HepG2 (cell line): Measurements from ENCODE around the gene IL1RAPL2.
"Not testable (repeated sequence)": the region's sequence is repeated elsewhere in the genome, so short reads cannot be mapped to it uniquely, and the experiment has no call there.

Source experiments
- ZBTB4 ChIP-seq: sonication (generic); formaldehyde crosslinking; IDR thresholded peaks from 2 replicates; pipeline ENCODE4 v1.4.0; 2020; ENCODE audit warnings: missing genetic modification reagents, mild to moderate bottlenecking, borderline replicate concordance
- ZNF44 ChIP-seq: sonication (generic); formaldehyde crosslinking; IDR thresholded peaks from 2 replicates; pipeline ENCODE4 v1.5.1; 2020; ENCODE audit warnings: mild to moderate bottlenecking, missing genetic modification reagents

- not testable (repeated sequence) for TF ChIP-seq ZBTB4, ZNF44 (CRISPR knock-in tag)
Measured at GRCh38 chrX:105237407-105237806, 671.4 kb downstream of the IL1RAPL2 start.
